Peyer's patch (tissue), 4 donors: Measurements from ENCODE around the gene ARID1B.

ENCODE experiments used
- CTCF ChIP-seq, 6 experiments: fragments of 450-650 bp in 4 of 6; fragments of 200-600 bp in 2 of 6; sonication (generic) in 1 of 6; IDR thresholded peaks; one replicate each; pipeline ENCODE4 v1.5.1; 2017 to 2019; ENCODE audit warnings: antibody characterized with exemption in 6 of 6, mild to moderate bottlenecking in 3 of 6, moderate library complexity in 1 of 6
- POLR2A ChIP-seq, 2 donors: fragments of 450-650 bp; IDR thresholded peaks; one replicate each; pipeline ENCODE4 v1.5.1; 2017; ENCODE audit warnings: antibody characterized with exemption in 2 of 2, mild to moderate bottlenecking in 2 of 2, moderate library complexity in 2 of 2

GRCh38 chr6:156778454-156779205, 1.5 kb downstream of the ARID1B start:
- peak in 1 of 2 donors; percentile 35 for TF ChIP-seq POLR2A (IDR thresholded peaks at IDR 0.05)
- no peak for TF ChIP-seq CTCF (IDR thresholded peaks at IDR 0.05)
